ENCODE measurements around the gene SORCS3.

Gene SORCS3

GRCh38 chr10:104844073-104844472 lies 203.0 kb downstream of the SORCS3 start:
- Histone ChIP-seq H3K27me3 (ENCODE audit: control insufficient read depth, insufficient read depth, low read length) (peaks cover 13% of the 10 kb centered on the region; the same call in 1 of the 2 replicates), H3K9me3 (ENCODE audit: control insufficient read depth, insufficient read depth, low read depth, low read length) (no peaks in the 10 kb centered on the region), H3K9ac (ENCODE audit: low read length) (no peak overlapping the region), H3K4me3 (ENCODE audit: low read depth, low read length) (no peak overlapping the region), H3K36me3 (ENCODE audit: control insufficient read depth, insufficient read depth, low read length) (no peaks in the 10 kb centered on the region), H3K27ac (ENCODE audit: low read depth, low read length) (no peak overlapping the region), H3K4me1 (ENCODE audit: control insufficient read depth, insufficient read depth, low read length) (no peaks in the 10 kb centered on the region)

DNA sequence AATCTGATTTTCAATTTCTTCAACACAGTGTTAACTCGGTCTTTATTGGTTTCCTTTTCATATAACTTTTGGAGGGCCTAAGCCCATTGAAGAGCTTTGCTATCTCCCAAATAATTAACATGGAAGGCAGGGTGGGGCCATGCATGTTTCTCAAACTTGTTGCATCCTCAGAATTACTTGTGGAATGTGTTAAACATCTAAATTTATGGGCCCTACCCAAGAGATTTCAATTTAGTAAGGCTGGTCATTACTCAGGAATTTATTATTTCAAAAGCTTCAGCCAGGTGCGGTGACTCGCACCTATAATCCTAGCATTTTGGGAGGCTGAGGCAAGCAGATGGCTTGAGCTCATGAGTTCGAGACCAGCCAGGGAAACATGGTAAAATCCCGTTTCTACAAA lies 208.9 kb downstream of the SORCS3 start:
- Histone ChIP-seq H3K4me1 (ENCODE audit: control insufficient read depth, insufficient read depth, low read length) (no peaks in the 10 kb centered on the region), H3K9me3 (ENCODE audit: control insufficient read depth, insufficient read depth, low read depth, low read length) (no peaks in the 10 kb centered on the region), H3K9ac (ENCODE audit: low read length) (no peak overlapping the region), H3K27ac (ENCODE audit: low read depth, low read length) (no peak overlapping the region), H3K27me3 (ENCODE audit: control insufficient read depth, insufficient read depth, low read length) (0 out of 2 replicates have a peak, but pooled peaks cover 2% of the 10 kb centered on the region), H3K36me3 (ENCODE audit: control insufficient read depth, insufficient read depth, low read length) (no peaks in the 10 kb centered on the region), H3K4me3 (ENCODE audit: low read depth, low read length) (no peak overlapping the region)

- H3K9ac ChIP-seq (ENCODE audit: low read length), result no peak overlapping the region
- H3K9me3 ChIP-seq (ENCODE audit: control insufficient read depth, insufficient read depth, low read depth, low read length), result no peaks in the 10 kb centered on the region
- H3K27ac ChIP-seq (ENCODE audit: low read depth, low read length), result no peak overlapping the region
- H3K4me3 ChIP-seq (ENCODE audit: low read depth, low read length), result no peak overlapping the region
- no peaks in the 10 kb centered on the region; the same call in 1 of the 2 replicates for H3K27me3 ChIP-seq (ENCODE audit: control insufficient read depth, insufficient read depth, low read length)
- peaks cover 3% of the 10 kb centered on the region; the same call in 1 of the 2 replicates for H3K4me1 ChIP-seq (ENCODE audit: control insufficient read depth, insufficient read depth, low read length)
- no peaks in the 10 kb centered on the region for H3K36me3 ChIP-seq (ENCODE audit: control insufficient read depth, insufficient read depth, low read length)
These were observed 227.0 kb downstream of the SORCS3 start for GRCh38 chr10:104867966-104868598.

- H3K27me3 ChIP-seq (ENCODE audit: control insufficient read depth, insufficient read depth, low read length), result no peaks in the 10 kb centered on the region
- no peak overlapping the region for H3K9ac ChIP-seq (ENCODE audit: low read length)
- no peak overlapping the region for H3K4me3 ChIP-seq (ENCODE audit: low read depth, low read length)
- H3K9me3 ChIP-seq (ENCODE audit: control insufficient read depth, insufficient read depth, low read depth, low read length), result no peaks in the 10 kb centered on the region
- no peak overlapping the region for H3K27ac ChIP-seq (ENCODE audit: low read depth, low read length)
- H3K4me1 ChIP-seq (ENCODE audit: control insufficient read depth, insufficient read depth, low read length), result peaks cover 2% of the 10 kb centered on the region; the same call in 1 of the 2 replicates
- H3K36me3 ChIP-seq (ENCODE audit: control insufficient read depth, insufficient read depth, low read length), result no peaks in the 10 kb centered on the region
These were observed 231.6 kb downstream of the SORCS3 start for GRCh38 chr10:104872691-104873090.

DNA sequence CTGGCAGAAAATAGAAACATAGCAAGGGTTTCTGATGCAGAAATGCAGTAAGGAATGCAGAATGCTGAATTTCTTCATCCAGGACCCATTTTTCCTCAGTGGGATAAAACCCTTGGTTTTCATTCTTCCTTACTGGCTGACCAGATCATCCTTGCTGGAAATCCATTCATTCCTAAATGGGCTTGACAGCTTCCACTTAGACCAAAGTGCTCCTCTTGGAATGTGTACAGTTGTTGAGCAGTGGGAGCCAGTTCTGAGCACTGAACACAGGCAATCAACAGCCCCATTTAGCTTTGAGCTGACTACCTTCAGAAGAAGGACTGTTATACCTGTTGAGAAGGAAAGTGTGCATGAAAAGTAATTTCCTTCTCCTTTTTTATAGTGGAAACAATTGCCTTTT lies 232.1 kb downstream of the SORCS3 start:
- no peaks in the 10 kb centered on the region for H3K4me1 ChIP-seq (ENCODE audit: control insufficient read depth, insufficient read depth, low read length)
- H3K27me3 ChIP-seq (ENCODE audit: control insufficient read depth, insufficient read depth, low read length), result no peaks in the 10 kb centered on the region
- H3K4me3 ChIP-seq (ENCODE audit: low read depth, low read length), result no peak overlapping the region
- H3K36me3 ChIP-seq (ENCODE audit: control insufficient read depth, insufficient read depth, low read length), result no peaks in the 10 kb centered on the region
- no peak overlapping the region for H3K27ac ChIP-seq (ENCODE audit: low read depth, low read length)
- no peak overlapping the region for H3K9ac ChIP-seq (ENCODE audit: low read length)
- H3K9me3 ChIP-seq (ENCODE audit: control insufficient read depth, insufficient read depth, low read depth, low read length), result no peaks in the 10 kb centered on the region

DNA sequence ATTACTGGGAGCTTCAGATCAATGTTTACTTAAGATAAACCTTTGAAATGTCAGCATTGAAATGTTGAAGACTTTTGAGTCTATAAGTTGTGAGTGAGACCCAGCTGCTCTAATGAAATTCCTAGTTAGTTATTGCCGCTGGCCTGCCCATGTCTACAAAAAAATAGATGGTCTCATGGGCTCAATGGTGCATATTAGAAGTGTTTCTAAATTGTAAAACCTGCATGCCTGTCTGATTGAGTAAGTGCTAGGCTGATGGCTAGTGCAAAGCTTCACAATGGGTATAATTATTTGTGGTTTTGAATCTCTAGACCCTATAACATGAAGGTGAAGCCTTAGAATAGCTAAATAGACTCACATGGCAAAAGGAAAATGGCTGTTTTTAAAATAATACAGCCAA lies 234.5 kb downstream of the SORCS3 start:
- no peaks in the 10 kb centered on the region for H3K27me3 ChIP-seq (ENCODE audit: control insufficient read depth, insufficient read depth, low read length)
- H3K9ac ChIP-seq (ENCODE audit: low read length), result no peak overlapping the region
- H3K4me3 ChIP-seq (ENCODE audit: low read depth, low read length), result no peak overlapping the region
- H3K4me1 ChIP-seq (ENCODE audit: control insufficient read depth, insufficient read depth, low read length), result no peaks in the 10 kb centered on the region
- H3K27ac ChIP-seq (ENCODE audit: low read depth, low read length), result no peak overlapping the region
- H3K9me3 ChIP-seq (ENCODE audit: control insufficient read depth, insufficient read depth, low read depth, low read length), result no peaks in the 10 kb centered on the region
- no peaks in the 10 kb centered on the region for H3K36me3 ChIP-seq (ENCODE audit: control insufficient read depth, insufficient read depth, low read length)

DNA sequence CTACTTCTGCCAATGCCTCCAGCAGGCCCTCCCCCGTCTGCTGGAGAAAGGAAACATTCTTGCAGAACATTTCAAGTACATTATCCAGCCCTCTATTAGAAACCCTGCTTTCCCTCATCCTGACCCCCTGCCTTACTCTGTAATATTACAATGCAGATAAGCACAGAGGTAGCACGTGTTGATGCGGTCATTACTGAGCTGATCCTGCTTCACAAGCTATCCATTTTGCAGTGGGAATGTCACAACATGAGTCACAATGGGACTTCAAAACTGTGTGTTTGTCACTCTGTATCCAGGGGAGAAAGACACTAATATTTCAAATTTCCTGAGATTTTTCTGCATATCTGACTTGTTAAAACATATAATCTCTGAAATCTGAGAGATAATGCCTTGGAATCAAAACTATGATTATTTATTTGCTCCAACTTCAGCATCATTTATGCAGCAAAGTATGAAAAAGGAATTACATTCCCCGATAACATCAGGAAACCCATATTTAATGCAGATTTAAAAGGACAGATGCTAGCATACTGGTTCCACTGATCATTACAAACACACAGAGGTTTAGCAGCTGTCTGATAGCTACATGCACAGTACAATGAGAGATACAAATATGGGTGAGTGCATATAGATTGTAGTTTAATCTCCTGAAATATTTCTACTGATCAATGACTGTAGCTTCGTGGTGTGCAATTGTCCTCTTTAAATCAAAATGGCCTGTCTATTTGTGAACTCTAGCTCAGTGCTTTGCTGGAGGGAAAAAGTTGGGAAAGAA lies 239.7 kb downstream of the SORCS3 start:
- Histone ChIP-seq H3K4me3 (ENCODE audit: low read depth, low read length) (no peak overlapping the region), H3K36me3 (ENCODE audit: control insufficient read depth, insufficient read depth, low read length) (no peaks in the 10 kb centered on the region), H3K27ac (ENCODE audit: low read depth, low read length) (no peak overlapping the region), H3K27me3 (ENCODE audit: control insufficient read depth, insufficient read depth, low read length) (no peaks in the 10 kb centered on the region), H3K9me3 (ENCODE audit: control insufficient read depth, insufficient read depth, low read depth, low read length) (no peaks in the 10 kb centered on the region), H3K9ac (ENCODE audit: low read length) (no peak overlapping the region), H3K4me1 (ENCODE audit: control insufficient read depth, insufficient read depth, low read length) (no peaks in the 10 kb centered on the region)

DNA sequence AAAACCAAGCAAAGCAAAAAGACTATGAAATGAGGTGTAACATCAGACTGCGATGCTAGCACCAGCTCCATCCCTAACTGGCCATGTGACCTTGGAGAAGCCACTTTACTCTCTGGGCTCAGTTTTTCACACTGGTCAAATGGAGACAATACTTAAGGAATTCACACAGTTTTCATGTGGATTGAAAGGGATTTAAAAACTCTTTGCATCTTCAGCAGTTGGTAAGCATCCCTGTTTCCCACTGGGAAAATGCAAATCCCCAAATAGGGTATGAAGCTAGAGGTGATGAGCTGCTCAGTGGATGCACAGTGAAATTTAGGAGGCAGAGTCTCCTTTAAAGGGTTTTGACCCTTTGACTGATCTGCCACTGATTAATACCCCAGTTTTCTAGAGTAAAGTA lies 240.7 kb downstream of the SORCS3 start:
- Histone ChIP-seq H3K27me3 (ENCODE audit: control insufficient read depth, insufficient read depth, low read length) (no peaks in the 10 kb centered on the region), H3K4me1 (ENCODE audit: control insufficient read depth, insufficient read depth, low read length) (no peaks in the 10 kb centered on the region), H3K4me3 (ENCODE audit: low read depth, low read length) (no peak overlapping the region), H3K9ac (ENCODE audit: low read length) (no peak overlapping the region), H3K27ac (ENCODE audit: low read depth, low read length) (no peak overlapping the region), H3K9me3 (ENCODE audit: control insufficient read depth, insufficient read depth, low read depth, low read length) (no peaks in the 10 kb centered on the region), H3K36me3 (ENCODE audit: control insufficient read depth, insufficient read depth, low read length) (no peaks in the 10 kb centered on the region)

DNA sequence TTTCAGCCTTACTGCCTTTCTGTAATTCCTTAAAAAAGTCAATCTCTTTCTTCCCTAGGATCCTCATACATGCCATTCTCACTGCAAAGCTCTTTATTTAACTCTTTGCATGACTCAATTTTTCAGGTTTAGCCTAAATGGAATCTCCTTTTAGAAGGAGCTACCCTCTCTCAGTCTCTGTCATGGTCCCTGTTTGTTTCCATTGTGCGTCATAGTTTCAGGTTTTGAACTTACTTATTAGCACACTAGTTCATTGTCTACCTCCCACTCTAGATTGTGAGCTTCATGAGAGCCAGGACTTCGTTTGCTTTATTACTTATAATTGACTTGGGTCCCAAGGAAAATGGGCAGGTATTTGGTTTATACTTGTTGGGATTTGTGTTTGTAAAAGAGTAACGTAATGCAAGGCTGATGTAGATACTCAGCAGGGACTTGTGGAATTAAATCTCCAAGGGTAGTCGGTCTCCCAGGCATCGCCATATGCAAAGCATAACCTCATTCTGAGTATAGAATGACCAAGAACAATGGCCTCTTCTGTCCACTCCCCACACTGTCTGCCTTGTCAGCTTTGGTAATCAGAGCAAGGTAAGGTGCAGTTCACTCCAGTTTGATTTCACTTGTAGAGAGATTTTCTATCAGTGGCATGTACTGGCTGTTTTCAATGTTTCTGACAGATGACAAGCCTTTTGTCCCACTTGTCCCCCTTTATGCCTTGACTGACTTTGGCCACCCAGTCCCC lies 252.0 kb downstream of the SORCS3 start:
- Histone ChIP-seq H3K4me1 (ENCODE audit: control insufficient read depth, insufficient read depth, low read length) (no peaks in the 10 kb centered on the region), H3K4me3 (ENCODE audit: low read depth, low read length) (no peak overlapping the region), H3K36me3 (ENCODE audit: control insufficient read depth, insufficient read depth, low read length) (no peaks in the 10 kb centered on the region), H3K27ac (ENCODE audit: low read depth, low read length) (no peak overlapping the region), H3K9me3 (ENCODE audit: control insufficient read depth, insufficient read depth, low read depth, low read length) (no peaks in the 10 kb centered on the region), H3K9ac (ENCODE audit: low read length) (no peak overlapping the region), H3K27me3 (ENCODE audit: control insufficient read depth, insufficient read depth, low read length) (no peaks in the 10 kb centered on the region)

- no peaks in the 10 kb centered on the region for H3K4me1 ChIP-seq (ENCODE audit: control insufficient read depth, insufficient read depth, low read length)
- H3K4me3 ChIP-seq (ENCODE audit: low read depth, low read length), result no peak overlapping the region
- H3K36me3 ChIP-seq (ENCODE audit: control insufficient read depth, insufficient read depth, low read length), result no peaks in the 10 kb centered on the region
- no peak overlapping the region for H3K9ac ChIP-seq (ENCODE audit: low read length)
- H3K27ac ChIP-seq (ENCODE audit: low read depth, low read length), result no peak overlapping the region
- H3K9me3 ChIP-seq (ENCODE audit: control insufficient read depth, insufficient read depth, low read depth, low read length), result no peaks in the 10 kb centered on the region
- no peaks in the 10 kb centered on the region for H3K27me3 ChIP-seq (ENCODE audit: control insufficient read depth, insufficient read depth, low read length)
These were observed 252.6 kb downstream of the SORCS3 start for GRCh38 chr10:104893701-104894100.

GRCh38 chr10:104894681-104895080 lies 253.6 kb downstream of the SORCS3 start:
- H3K27ac ChIP-seq (ENCODE audit: low read depth, low read length), result no peak overlapping the region
- no peaks in the 10 kb centered on the region for H3K4me1 ChIP-seq (ENCODE audit: control insufficient read depth, insufficient read depth, low read length)
- H3K4me3 ChIP-seq (ENCODE audit: low read depth, low read length), result no peak overlapping the region
- no peak overlapping the region for H3K9ac ChIP-seq (ENCODE audit: low read length)
- no peaks in the 10 kb centered on the region for H3K36me3 ChIP-seq (ENCODE audit: control insufficient read depth, insufficient read depth, low read length)
- no peaks in the 10 kb centered on the region for H3K27me3 ChIP-seq (ENCODE audit: control insufficient read depth, insufficient read depth, low read length)
- no peaks in the 10 kb centered on the region for H3K9me3 ChIP-seq (ENCODE audit: control insufficient read depth, insufficient read depth, low read depth, low read length)
